Skin of body (tissue), 2 donors: ENCODE measurements around the gene TSPAN14. TPM values are rescaled to one million over a fixed set of nuclear protein-coding genes. Genes with fewer than 3 reads are reported as not detected.

Experiments
- DNase-seq: peaks from one replicate; lab custom pipeline; 2025; lab: John Stamatoyannopoulos, UW
- total RNA-seq: library from RNA; depleted of rRNA; stranded (reverse); fragments of >200 nt; gene quantifications from one replicate; pipeline ENCODE4 v1.2.3, GENCODE V29; 2014

Gene TSPAN14
- total RNA-seq, 1 donor from 2014 or later = 24.1 TPM

- DNase-seq = no peak
These were observed 32.8 kb downstream of the TSPAN14 start for GRCh38 chr10:80486785-80487420.

GRCh38 chr10:80487421-80487785 lies 33.3 kb downstream of the TSPAN14 start:
- no peak for DNase-seq

GRCh38 chr10:80487791-80488538 lies 33.9 kb downstream of the TSPAN14 start:
- no peak for DNase-seq

GRCh38 chr10:80488539-80489066 lies 34.5 kb downstream of the TSPAN14 start:
- no peak for DNase-seq

- no peak for DNase-seq
These were observed 35.4 kb downstream of the TSPAN14 start for GRCh38 chr10:80489371-80490112.

GRCh38 chr10:80491251-80492102 lies 37.4 kb downstream of the TSPAN14 start:
- no peak for DNase-seq

GRCh38 chr10:80492848-80493521 lies 38.9 kb downstream of the TSPAN14 start:
- DNase-seq = no peak

- DNase-seq = peak; percentile 57
These were observed 39.5 kb downstream of the TSPAN14 start for GRCh38 chr10:80493522-80494051.

GRCh38 chr10:80496555-80497172 lies 42.6 kb downstream of the TSPAN14 start:
- DNase-seq = no peak

GRCh38 chr10:80497187-80498077 lies 43.3 kb downstream of the TSPAN14 start:
- peak; percentile 80 for DNase-seq

- no peak for DNase-seq
These were observed 44.1 kb downstream of the TSPAN14 start for GRCh38 chr10:80498078-80498832.

GRCh38 chr10:80498833-80499741 lies 45.0 kb downstream of the TSPAN14 start:
- peak; percentile 83 for DNase-seq

GRCh38 chr10:80500572-80501380 lies 46.7 kb downstream of the TSPAN14 start:
- DNase-seq = peak; percentile 67

GRCh38 chr10:80501381-80501912 lies 47.3 kb downstream of the TSPAN14 start:
- DNase-seq = no peak

- no peak for DNase-seq
These were observed 47.9 kb downstream of the TSPAN14 start for GRCh38 chr10:80501913-80502521.
